Astrocyte (in vitro differentiated cells and primary cell): ENCODE measurements around the gene INTS2. TPM values are rescaled to one million over a fixed set of nuclear protein-coding genes. Genes with fewer than 3 reads are reported as not detected.

Experiments used
- DNase-seq: peaks from one replicate; pipeline ENCODE4 v3.0.0-alpha.2; 2010; ENCODE audit warnings: low read depth
- FAIRE-seq: peaks from 2 replicates; lab custom pipeline; 2011; peaks lifted over from hg19 to GRCh38; lab: Jason Lieb, UNC
- H2AFZ ChIP-seq: 2 replicates; pipeline ENCODE4 v1.6.0; 2012; ENCODE audit warnings: low read depth, low read length, inconsistent platforms
- H3K27ac ChIP-seq: 2 replicates; pipeline ENCODE4 v1.5.1; 2011; ENCODE audit warnings: low read depth, low read length, inconsistent platforms
- H3K27me3 ChIP-seq: 2 replicates; pipeline ENCODE4 v1.6.0; 2011; ENCODE audit warnings: low read length, inconsistent platforms; ENCODE audit not compliant: insufficient read depth
- H3K36me3 ChIP-seq: 2 replicates; pipeline ENCODE4 v1.5.1; 2011; ENCODE audit warnings: low read length, inconsistent platforms; ENCODE audit not compliant: insufficient read depth
- H3K4me1 ChIP-seq: 2 replicates; pipeline ENCODE4 v1.5.1; 2011; ENCODE audit warnings: low read length, inconsistent platforms; ENCODE audit not compliant: insufficient read depth
- H3K4me2 ChIP-seq: 2 replicates; pipeline ENCODE4 v1.6.0; 2012; ENCODE audit warnings: low read length, inconsistent platforms
- H3K4me3 ChIP-seq: 2 replicates; pipeline ENCODE4 v1.5.1; 2011; ENCODE audit warnings: low read depth, mild to moderate bottlenecking, low read length, inconsistent platforms; ENCODE audit not compliant: insufficient read depth
- H3K79me2 ChIP-seq: 2 replicates; pipeline ENCODE4 v1.6.0; 2012; ENCODE audit warnings: mild to moderate bottlenecking, low read length, inconsistent platforms; ENCODE audit not compliant: insufficient read depth
- H3K9ac ChIP-seq: 2 replicates; pipeline ENCODE4 v1.6.0; 2012; ENCODE audit warnings: mild to moderate bottlenecking, low read length, inconsistent platforms
- H3K9me3 ChIP-seq: 2 replicates; pipeline ENCODE4 v1.5.1; 2012; ENCODE audit warnings: low read depth, mild to moderate bottlenecking, low read length, inconsistent platforms; ENCODE audit not compliant: insufficient read depth
- H4K20me1 ChIP-seq: 2 replicates; pipeline ENCODE4 v1.6.0; 2012; ENCODE audit warnings: low read length, inconsistent platforms; ENCODE audit not compliant: insufficient read depth
- H3K27ac Mint-ChIP-seq: one replicate; pipeline ENCODE4 v1.8.0; 2021; ENCODE audit warnings: mild to moderate bottlenecking, mixed read lengths; ENCODE audit not compliant: unreplicated experiment
- H3K27me3 Mint-ChIP-seq: one replicate; pipeline ENCODE4 v1.8.0; 2021; ENCODE audit warnings: low read depth, mixed read lengths; ENCODE audit not compliant: unreplicated experiment
- H3K36me3 Mint-ChIP-seq: one replicate; pipeline ENCODE4 v1.8.0; 2021; ENCODE audit warnings: low read depth, mixed read lengths; ENCODE audit not compliant: unreplicated experiment
- H3K4me1 Mint-ChIP-seq: one replicate; pipeline ENCODE4 v1.8.0; 2021; ENCODE audit warnings: low read depth, mixed read lengths; ENCODE audit not compliant: unreplicated experiment
- H3K4me3 Mint-ChIP-seq: one replicate; pipeline ENCODE4 v1.8.0; 2021; ENCODE audit warnings: mild to moderate bottlenecking, moderate library complexity, mixed read lengths; ENCODE audit not compliant: unreplicated experiment
- H3K9me3 Mint-ChIP-seq: one replicate; pipeline ENCODE4 v1.8.0; 2021; ENCODE audit warnings: mild to moderate bottlenecking, mixed read lengths; ENCODE audit not compliant: unreplicated experiment
- CTCF ChIP-seq: IDR thresholded peaks from 2 replicates; pipeline ENCODE4 v1.5.1; 2011; ENCODE audit warnings: low read depth, mild to moderate bottlenecking, inconsistent platforms, low read length, moderate library complexity; ENCODE audit not compliant: insufficient read depth
- EZH2 ChIP-seq: IDR thresholded peaks from 2 replicates; pipeline ENCODE4 v1.6.1; 2012; ENCODE audit warnings: mild to moderate bottlenecking, low read length, inconsistent platforms; ENCODE audit not compliant: insufficient read depth
- total RNA-seq: library from RNA; stranded (reverse); gene quantifications from 2 replicates; pipeline ENCODE4 v1.2.1, GENCODE V29; 2021

The INTS2 gene
- total RNA-seq, 1 donor from 2014 or later: 9.3 TPM

- H3K27ac Mint-ChIP-seq: no peak overlapping the region
- Histone ChIP-seq H2AFZ (no peak overlapping the region), H3K4me1 (no peaks in the 10 kb centered on the region), H3K36me3 (peaks cover 11% of the 10 kb centered on the region), H3K4me3 (no peak overlapping the region), H3K27ac (no peak overlapping the region), H4K20me1 (no peaks in the 10 kb centered on the region), H3K4me2 (no peak overlapping the region), H3K79me2 (peaks cover 2% of the 10 kb centered on the region), H3K9me3 (no peaks in the 10 kb centered on the region), H3K9ac (no peak overlapping the region), H3K27me3 (no peaks in the 10 kb centered on the region)
- FAIRE-seq (no peak), DNase-seq (no peak)
- H3K9me3 Mint-ChIP-seq: no peaks in the 10 kb centered on the region
- peaks cover 2% of the 10 kb centered on the region for H3K4me1 Mint-ChIP-seq
- H3K4me3 Mint-ChIP-seq: no peak overlapping the region
- TF ChIP-seq CTCF: no peak
- no peak for TF ChIP-seq EZH2
- no peaks in the 10 kb centered on the region for H3K36me3 Mint-ChIP-seq
- H3K27me3 Mint-ChIP-seq: no peaks in the 10 kb centered on the region
Observed at GRCh38 chr17:61868074-61868473, 59.7 kb downstream of the INTS2 start.

GRCh38 chr17:61867033-61867432, 60.7 kb downstream of the INTS2 start:
- H3K4me2 ChIP-seq: no peak overlapping the region
- no peak overlapping the region for H3K27ac ChIP-seq
- no peaks in the 10 kb centered on the region for H4K20me1 ChIP-seq
- no peak overlapping the region for H2AFZ ChIP-seq
- peaks cover 6% of the 10 kb centered on the region for H3K4me1 ChIP-seq
- Mint-ChIP-seq H3K4me1 (peaks cover 11% of the 10 kb centered on the region), H3K27ac (no peak overlapping the region), H3K27me3 (no peaks in the 10 kb centered on the region), H3K36me3 (no peaks in the 10 kb centered on the region), H3K4me3 (no peak overlapping the region), H3K9me3 (no peaks in the 10 kb centered on the region)
- TF ChIP-seq EZH2: no peak
- no peak for TF ChIP-seq CTCF
- H3K36me3 ChIP-seq: peaks cover 11% of the 10 kb centered on the region
- H3K4me3 ChIP-seq: no peak overlapping the region
- H3K27me3 ChIP-seq: no peaks in the 10 kb centered on the region
- H3K9me3 ChIP-seq: no peaks in the 10 kb centered on the region
- FAIRE-seq (no peak), DNase-seq (no peak)
- peaks cover 12% of the 10 kb centered on the region for H3K79me2 ChIP-seq
- no peak overlapping the region for H3K9ac ChIP-seq

- Mint-ChIP-seq H3K27ac (peak overlapping the region; percentile 75), H3K4me3 (peak overlapping the region; percentile 97), H3K9me3 (no peaks in the 10 kb centered on the region), H3K36me3 (no peaks in the 10 kb centered on the region), H3K4me1 (peaks cover 19% of the 10 kb centered on the region), H3K27me3 (no peaks in the 10 kb centered on the region)
- Histone ChIP-seq H3K27ac (peak overlapping the region; percentile 91), H4K20me1 (no peaks in the 10 kb centered on the region), H3K27me3 (no peaks in the 10 kb centered on the region), H3K36me3 (peaks cover 10% of the 10 kb centered on the region), H3K4me1 (peaks cover 11% of the 10 kb centered on the region), H2AFZ (peak overlapping the region; percentile 91), H3K4me2 (peak overlapping the region; percentile 96), H3K9ac (peak overlapping the region; percentile 94), H3K4me3 (peak overlapping the region; percentile 97), H3K9me3 (no peaks in the 10 kb centered on the region), H3K79me2 (peaks cover 43% of the 10 kb centered on the region)
- DNase-seq: no peak
- TF ChIP-seq EZH2 (no peak), CTCF (no peak)
- FAIRE-seq: no peak
Observed at GRCh38 chr17:61863801-61864126, 64.0 kb downstream of the INTS2 start.
